Measurements from ENCODE around the gene CDK5RAP2.
A peak's percentile ranks its signal among the peaks of the same experiment; 100 is the strongest.

Gene CDK5RAP2

GRCh38 chr9:120478208-120478607 is 101.8 kb downstream of the CDK5RAP2 start:
- Histone ChIP-seq H3K14ac (ENCODE audit: low read length) (no peak overlapping the region), H3K18ac (ENCODE audit: low read length) (no peak overlapping the region), H3K4me3 (ENCODE audit: low read depth, low read length) (no peak overlapping the region), H3K9ac (ENCODE audit: low read length) (no peak overlapping the region), H3K4me2 (ENCODE audit: low read length) (no peak overlapping the region), H2BK5ac (ENCODE audit: low read depth, low read length, poor library complexity) (no peak overlapping the region), H4K91ac (ENCODE audit: low read depth, low read length) (no peak overlapping the region), H3K27me3 (ENCODE audit: insufficient read depth, low read length) (no peaks in the 10 kb centered on the region), H3K9me3 (ENCODE audit: insufficient read depth, low read depth, low read length) (no peaks in the 10 kb centered on the region), H3K36me3 (ENCODE audit: control insufficient read depth in 1 of 2, insufficient read depth in 2 of 2, low read length in 2 of 2) (peaks cover 4 to 14% of the 10 kb centered on the region in 2 experiments), H3K4me1 (ENCODE audit: control insufficient read depth in 1 of 2, insufficient read depth in 2 of 2, low read length in 2 of 2) (peaks cover 4 to 9% of the 10 kb centered on the region in 2 experiments), H2BK12ac (ENCODE audit: low read length) (no peak overlapping the region), H4K8ac (ENCODE audit: low read depth, low read length) (no peak overlapping the region), H3K23ac (ENCODE audit: low read length) (no peak overlapping the region), H4K12ac (ENCODE audit: low read depth, low read length) (no peak overlapping the region), H3K27ac (ENCODE audit: low read depth, low read length) (no peak overlapping the region), H2AK5ac (ENCODE audit: low read length) (no peak overlapping the region), H3K4ac (ENCODE audit: low read depth, low read length) (no peak overlapping the region), H2BK120ac (ENCODE audit: insufficient read depth, low read length, poor library complexity) (no peak overlapping the region), H2AFZ (ENCODE audit: insufficient read depth, low read length, poor library complexity) (no peak overlapping the region), H3K79me2 (ENCODE audit: control insufficient read depth, insufficient read depth, low read length, poor library complexity) (no peaks in the 10 kb centered on the region), H3K79me1 (ENCODE audit: low read length) (no peaks in the 10 kb centered on the region)
- DNase-seq, result no peak
- no CpG with 5 or more reads among the region's 6 CpGs for WGBS (ENCODE audit: extremely low coverage, insufficient coverage, insufficient read length)

GRCh38 chr9:120477534-120478001 is 102.4 kb downstream of the CDK5RAP2 start:
- no peak overlapping the region for H3K4ac ChIP-seq (ENCODE audit: low read depth, low read length)

GRCh38 chr9:120475341-120475740 is 104.6 kb downstream of the CDK5RAP2 start:
- no peak overlapping the region for H2BK5ac ChIP-seq (ENCODE audit: low read depth, low read length, poor library complexity)
- no peak overlapping the region for H3K9ac ChIP-seq (ENCODE audit: low read length)
- no peak overlapping the region for H2BK12ac ChIP-seq (ENCODE audit: low read length)
- no peak overlapping the region for H4K8ac ChIP-seq (ENCODE audit: low read depth, low read length)
- no peak overlapping the region for H2AK5ac ChIP-seq (ENCODE audit: low read length)
- no peak overlapping the region for H3K27ac ChIP-seq (ENCODE audit: low read depth, low read length)
- no peaks in the 10 kb centered on the region for H3K79me2 ChIP-seq (ENCODE audit: control insufficient read depth, insufficient read depth, low read length, poor library complexity)
- no peaks in the 10 kb centered on the region for H3K9me3 ChIP-seq (ENCODE audit: insufficient read depth, low read depth, low read length)
- no peak overlapping the region for H3K18ac ChIP-seq (ENCODE audit: low read length)
- no peak for DNase-seq
- no CpG with 5 or more reads among the region's 7 CpGs for WGBS (ENCODE audit: extremely low coverage, insufficient coverage, insufficient read length)
- H4K91ac ChIP-seq (ENCODE audit: low read depth, low read length), result no peak overlapping the region
- no peak overlapping the region for H4K12ac ChIP-seq (ENCODE audit: low read depth, low read length)
- no peak overlapping the region for H3K14ac ChIP-seq (ENCODE audit: low read length)
- H3K79me1 ChIP-seq (ENCODE audit: low read length), result no peaks in the 10 kb centered on the region
- no peak overlapping the region for H3K4me2 ChIP-seq (ENCODE audit: low read length)
- no peak overlapping the region for H2AFZ ChIP-seq (ENCODE audit: insufficient read depth, low read length, poor library complexity)
- H2BK120ac ChIP-seq (ENCODE audit: insufficient read depth, low read length, poor library complexity), result no peak overlapping the region
- no peak overlapping the region for H3K4me3 ChIP-seq (ENCODE audit: low read depth, low read length)
- no peaks in the 10 kb centered on the region for H3K27me3 ChIP-seq (ENCODE audit: insufficient read depth, low read length)
- H3K4me1 ChIP-seq (ENCODE audit: control insufficient read depth in 1 of 2, insufficient read depth in 2 of 2, low read length in 2 of 2), result no peaks in the 10 kb centered on the region
- H3K4ac ChIP-seq (ENCODE audit: low read depth, low read length), result no peak overlapping the region
- H3K36me3 ChIP-seq (ENCODE audit: control insufficient read depth in 1 of 2, insufficient read depth in 2 of 2, low read length in 2 of 2), result peaks cover 6 to 23% of the 10 kb centered on the region in 2 experiments
- no peak overlapping the region for H3K23ac ChIP-seq (ENCODE audit: low read length)

More at GRCh38 chr9:120477534-120478001, 102.4 kb downstream of the CDK5RAP2 start:
- no CpG with 5 or more reads among the region's 3 CpGs for WGBS (ENCODE audit: extremely low coverage, insufficient coverage, insufficient read length)
- H3K27me3 ChIP-seq (ENCODE audit: insufficient read depth, low read length), result no peaks in the 10 kb centered on the region
- H3K4me2 ChIP-seq (ENCODE audit: low read length), result no peak overlapping the region
- H3K18ac ChIP-seq (ENCODE audit: low read length), result no peak overlapping the region
- peaks cover 4 to 14% of the 10 kb centered on the region in 2 experiments for H3K36me3 ChIP-seq (ENCODE audit: control insufficient read depth in 1 of 2, insufficient read depth in 2 of 2, low read length in 2 of 2)
- H3K14ac ChIP-seq (ENCODE audit: low read length), result no peak overlapping the region
- H2BK12ac ChIP-seq (ENCODE audit: low read length), result no peak overlapping the region
- no peaks in the 10 kb centered on the region for H3K79me1 ChIP-seq (ENCODE audit: low read length)
- no peak overlapping the region for H2AFZ ChIP-seq (ENCODE audit: insufficient read depth, low read length, poor library complexity)
- H3K4me3 ChIP-seq (ENCODE audit: low read depth, low read length), result no peak overlapping the region
- H4K12ac ChIP-seq (ENCODE audit: low read depth, low read length), result no peak overlapping the region
- no peak overlapping the region for H2BK5ac ChIP-seq (ENCODE audit: low read depth, low read length, poor library complexity)
- no peak overlapping the region for H3K9ac ChIP-seq (ENCODE audit: low read length)
- no peak overlapping the region for H4K8ac ChIP-seq (ENCODE audit: low read depth, low read length)
- no peak overlapping the region for H2BK120ac ChIP-seq (ENCODE audit: insufficient read depth, low read length, poor library complexity)
- no peak overlapping the region for H3K23ac ChIP-seq (ENCODE audit: low read length)
- no peak overlapping the region for H2AK5ac ChIP-seq (ENCODE audit: low read length)
- H3K9me3 ChIP-seq (ENCODE audit: insufficient read depth, low read depth, low read length), result no peaks in the 10 kb centered on the region
- H3K79me2 ChIP-seq (ENCODE audit: control insufficient read depth, insufficient read depth, low read length, poor library complexity), result no peaks in the 10 kb centered on the region
- H4K91ac ChIP-seq (ENCODE audit: low read depth, low read length), result no peak overlapping the region
- no peak overlapping the region for H3K27ac ChIP-seq (ENCODE audit: low read depth, low read length)
- DNase-seq, result peak; percentile 14 to 72
- peaks cover 0 to 4% of the 10 kb centered on the region in 2 experiments for H3K4me1 ChIP-seq (ENCODE audit: control insufficient read depth in 1 of 2, insufficient read depth in 2 of 2, low read length in 2 of 2)

- H2BK120ac ChIP-seq (ENCODE audit: insufficient read depth, low read length, poor library complexity), result no peak overlapping the region
- H3K23ac ChIP-seq (ENCODE audit: low read length), result no peak overlapping the region
- no peak overlapping the region for H3K9ac ChIP-seq (ENCODE audit: low read length)
- no peaks in the 10 kb centered on the region for H3K79me2 ChIP-seq (ENCODE audit: control insufficient read depth, insufficient read depth, low read length, poor library complexity)
- H4K8ac ChIP-seq (ENCODE audit: low read depth, low read length), result no peak overlapping the region
- no peak overlapping the region for H2AFZ ChIP-seq (ENCODE audit: insufficient read depth, low read length, poor library complexity)
- H3K18ac ChIP-seq (ENCODE audit: low read length), result no peak overlapping the region
- H2AK5ac ChIP-seq (ENCODE audit: low read length), result no peak overlapping the region
- H3K4me2 ChIP-seq (ENCODE audit: low read length), result no peak overlapping the region
- no peak overlapping the region for H3K27ac ChIP-seq (ENCODE audit: low read depth, low read length)
- no CpG with 5 or more reads among the region's 3 CpGs for WGBS (ENCODE audit: extremely low coverage, insufficient coverage, insufficient read length)
- H4K12ac ChIP-seq (ENCODE audit: low read depth, low read length), result no peak overlapping the region
- H3K4ac ChIP-seq (ENCODE audit: low read depth, low read length), result no peak overlapping the region
- no peak overlapping the region for H3K14ac ChIP-seq (ENCODE audit: low read length)
- no peaks in the 10 kb centered on the region for H3K79me1 ChIP-seq (ENCODE audit: low read length)
- no peak overlapping the region for H3K4me3 ChIP-seq (ENCODE audit: low read depth, low read length)
- H4K91ac ChIP-seq (ENCODE audit: low read depth, low read length), result no peak overlapping the region
- H2BK5ac ChIP-seq (ENCODE audit: low read depth, low read length, poor library complexity), result no peak overlapping the region
- no peak for DNase-seq
- H2BK12ac ChIP-seq (ENCODE audit: low read length), result no peak overlapping the region
- H3K36me3 ChIP-seq (ENCODE audit: control insufficient read depth in 1 of 2, insufficient read depth in 2 of 2, low read length in 2 of 2), result peaks cover 6 to 23% of the 10 kb centered on the region in 2 experiments
- H3K9me3 ChIP-seq (ENCODE audit: insufficient read depth, low read depth, low read length), result no peaks in the 10 kb centered on the region
- no peaks in the 10 kb centered on the region for H3K27me3 ChIP-seq (ENCODE audit: insufficient read depth, low read length)
- no peaks in the 10 kb centered on the region for H3K4me1 ChIP-seq (ENCODE audit: control insufficient read depth in 1 of 2, insufficient read depth in 2 of 2, low read length in 2 of 2)
These were observed 105.2 kb downstream of the CDK5RAP2 start for GRCh38 chr9:120474591-120475243.
